ENCODE measurements around the gene C2orf76.

DNA sequence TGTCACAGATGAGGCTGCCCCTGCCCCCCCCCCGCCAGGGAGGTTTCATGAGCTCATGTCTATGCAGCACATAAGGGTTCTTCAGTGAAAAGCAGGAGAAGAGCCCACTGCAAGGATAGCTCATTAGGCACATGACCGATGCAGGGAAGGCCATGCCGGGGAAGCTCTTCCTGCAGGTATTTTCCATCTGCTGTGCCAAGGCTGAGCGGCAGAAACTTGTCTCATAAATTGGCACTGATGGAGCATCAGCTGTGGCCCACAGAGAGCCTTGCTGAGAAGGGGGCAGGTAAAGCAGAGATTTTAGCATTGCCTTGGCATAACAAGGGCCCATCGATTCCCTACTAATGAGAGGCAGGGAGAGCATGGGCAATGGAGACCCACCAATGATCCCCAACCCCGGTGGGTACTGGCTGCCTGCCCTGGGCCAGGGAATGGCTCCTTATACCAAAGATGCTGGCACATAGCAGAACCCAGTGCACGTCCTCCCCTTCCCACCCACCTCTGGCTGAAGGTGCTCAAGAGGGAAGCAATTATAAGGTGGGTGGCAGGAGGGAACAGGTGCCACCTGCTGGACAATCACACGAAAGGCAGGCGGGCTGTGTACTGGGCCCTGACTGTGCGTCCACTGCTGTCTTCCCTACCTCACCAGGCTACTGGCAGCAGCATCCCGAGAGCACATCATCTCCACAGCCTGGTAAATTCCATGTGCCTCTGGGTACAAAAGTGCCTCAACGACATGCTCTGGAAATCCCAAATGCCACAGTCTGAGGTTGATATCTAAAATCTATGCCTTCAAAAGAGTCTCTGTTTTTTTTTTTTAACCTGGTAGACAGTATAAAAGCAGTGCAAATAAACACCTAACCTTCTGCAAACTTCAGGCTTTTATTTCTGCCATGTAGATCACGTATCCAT is 101.6 kb downstream of the C2orf76 start:
- TF ChIP-seq EZH2 (IDR thresholded peaks at IDR 0.05) (no peak), POLR2AphosphoS5 (IDR thresholded peaks at IDR 0.05; ENCODE audit: borderline replicate concordance, low read depth, low read length) (no peak), FOXP2 (optimal IDR thresholded peaks at IDR 0.05; ENCODE audit: control extremely low read depth, extremely low read length, insufficient read depth) (no peak)
